Retinal pigment epithelial cell (primary cell): Measurements from ENCODE around the gene GCAT.
"Not testable (repeated sequence)": the region's sequence is repeated elsewhere in the genome, so short reads cannot be mapped to it uniquely, and the experiment has no call there.

ENCODE experiments used
- DNase-seq: peaks from one replicate; pipeline ENCODE4 v3.0.0-alpha.2; 2010; ENCODE audit warnings: low read depth
- H3K4me3 ChIP-seq: 2 replicates; pipeline ENCODE4 v1.5.1; 2011; ENCODE audit warnings: mild to moderate bottlenecking, low read length, control low read depth, moderate library complexity
- TF ChIP-seq, protein P1 (sequence below): conservative IDR thresholded peaks from 2 replicates; pipeline ENCODE4 v1.5.1; 2011; ENCODE audit warnings: low read depth, low read length, control low read depth, inconsistent platforms

The GCAT gene

DNA sequence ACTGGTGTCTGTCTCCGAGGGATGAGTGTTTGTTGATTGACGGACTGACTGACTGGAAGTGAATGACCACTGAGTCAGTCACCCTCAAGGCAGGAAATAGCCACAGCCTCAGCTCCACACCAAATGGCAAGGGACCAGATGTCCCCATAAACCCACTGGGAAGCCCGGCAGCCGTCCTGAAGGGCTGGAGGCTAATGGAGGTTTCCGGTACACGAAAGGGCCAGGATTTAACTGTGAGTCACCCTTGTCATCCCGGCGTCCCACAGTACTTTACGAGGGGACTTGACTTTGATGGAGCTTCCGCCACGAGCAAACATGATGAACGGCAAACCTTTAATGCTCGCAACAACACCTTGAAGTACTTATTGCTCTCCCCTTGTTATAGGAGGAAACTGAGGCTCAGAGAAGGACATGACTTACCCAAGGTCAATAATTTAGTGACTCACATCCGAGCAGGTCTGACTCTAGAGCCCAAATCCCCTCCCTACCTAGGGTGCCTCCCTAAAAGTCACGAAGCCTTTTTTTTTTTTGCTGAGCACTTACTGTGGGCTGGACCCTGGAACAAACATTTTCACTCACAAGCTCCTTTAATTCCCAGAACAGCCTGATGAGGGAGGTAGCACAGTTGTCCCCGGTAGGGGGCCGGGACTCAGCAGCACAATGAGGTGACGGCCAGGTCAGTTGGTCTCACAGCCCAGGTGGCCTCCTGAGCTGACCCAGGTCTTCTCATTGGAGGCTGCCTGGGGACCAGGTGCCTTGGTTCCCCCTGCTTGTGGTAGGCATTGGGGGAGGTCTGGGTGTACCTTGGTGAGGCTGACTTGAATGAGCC is 25.2 kb upstream of the GCAT start:
- H3K4me3 ChIP-seq, result no peak overlapping the region
- TF ChIP-seq, protein P1, sequence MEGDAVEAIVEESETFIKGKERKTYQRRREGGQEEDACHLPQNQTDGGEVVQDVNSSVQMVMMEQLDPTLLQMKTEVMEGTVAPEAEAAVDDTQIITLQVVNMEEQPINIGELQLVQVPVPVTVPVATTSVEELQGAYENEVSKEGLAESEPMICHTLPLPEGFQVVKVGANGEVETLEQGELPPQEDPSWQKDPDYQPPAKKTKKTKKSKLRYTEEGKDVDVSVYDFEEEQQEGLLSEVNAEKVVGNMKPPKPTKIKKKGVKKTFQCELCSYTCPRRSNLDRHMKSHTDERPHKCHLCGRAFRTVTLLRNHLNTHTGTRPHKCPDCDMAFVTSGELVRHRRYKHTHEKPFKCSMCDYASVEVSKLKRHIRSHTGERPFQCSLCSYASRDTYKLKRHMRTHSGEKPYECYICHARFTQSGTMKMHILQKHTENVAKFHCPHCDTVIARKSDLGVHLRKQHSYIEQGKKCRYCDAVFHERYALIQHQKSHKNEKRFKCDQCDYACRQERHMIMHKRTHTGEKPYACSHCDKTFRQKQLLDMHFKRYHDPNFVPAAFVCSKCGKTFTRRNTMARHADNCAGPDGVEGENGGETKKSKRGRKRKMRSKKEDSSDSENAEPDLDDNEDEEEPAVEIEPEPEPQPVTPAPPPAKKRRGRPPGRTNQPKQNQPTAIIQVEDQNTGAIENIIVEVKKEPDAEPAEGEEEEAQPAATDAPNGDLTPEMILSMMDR, result no peak
- DNase-seq, result no peak

GRCh38 chr22:37784829-37785495 is 22.8 kb upstream of the GCAT start:
- DNase-seq, result no peak
- no peak overlapping the region for H3K4me3 ChIP-seq
- TF ChIP-seq, protein P1, result no peak

DNA sequence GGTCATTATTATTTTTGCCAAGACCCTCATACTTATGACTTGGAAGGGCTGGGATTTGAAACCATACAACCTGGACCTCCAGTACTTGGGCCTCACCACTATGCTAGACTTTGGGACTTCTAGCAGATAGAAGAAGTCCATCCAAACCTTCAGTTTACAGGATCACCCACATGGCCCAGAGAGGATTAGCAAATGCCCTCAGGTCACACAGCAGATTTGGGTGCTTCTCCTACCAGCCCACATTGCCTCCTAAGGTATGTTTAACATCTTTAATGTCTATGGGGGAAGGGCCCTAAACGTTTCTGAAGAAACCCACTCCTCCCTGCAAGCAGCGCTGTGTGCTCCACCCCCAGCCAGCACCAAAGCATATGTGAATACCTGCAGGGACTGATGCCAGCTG is 17.5 kb upstream of the GCAT start:
- TF ChIP-seq, protein P1, result no peak
- DNase-seq, result no peak
- no peak overlapping the region for H3K4me3 ChIP-seq

GRCh38 chr22:37792494-37792893 is 15.2 kb upstream of the GCAT start:
- no peak overlapping the region for H3K4me3 ChIP-seq
- TF ChIP-seq, protein P1, result no peak
- DNase-seq, result no peak

- TF ChIP-seq, protein P1, result no peak
- H3K4me3 ChIP-seq, result no peak overlapping the region
Measured at GRCh38 chr22:37794376-37794775, 13.4 kb upstream of the GCAT start.

DNA sequence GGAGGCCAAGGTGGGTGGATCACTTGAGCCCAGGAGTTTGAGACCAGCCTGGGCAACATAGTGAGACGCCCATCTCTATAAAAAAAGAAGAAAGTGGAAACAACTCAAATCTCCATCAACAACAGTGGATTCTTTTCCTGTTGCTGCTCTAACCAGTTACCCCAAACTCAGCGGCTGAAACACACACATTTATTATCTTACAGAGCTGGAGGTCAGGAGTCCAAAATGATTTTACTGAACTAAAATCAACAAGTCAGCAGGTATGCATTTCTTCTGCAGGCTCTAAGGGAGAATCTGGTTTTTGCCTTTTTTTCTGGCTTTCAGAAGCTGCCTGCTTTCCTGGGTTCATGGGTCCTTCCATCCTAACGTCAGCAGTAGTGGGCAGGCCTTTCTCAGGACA is 11.7 kb upstream of the GCAT start:
- TF ChIP-seq, protein P1, result no peak
- no peak overlapping the region for H3K4me3 ChIP-seq
- DNase-seq, result no peak

More at GRCh38 chr22:37794376-37794775, 13.4 kb upstream of the GCAT start:
- DNase-seq, result no peak

GRCh38 chr22:37797259-37797658 is 10.5 kb upstream of the GCAT start:
- H3K4me3 ChIP-seq, DNase-seq: not testable (repeated sequence)
